IPS DF 19.7 (cell line): Measurements from ENCODE around the gene DLEC1.
"Not testable (repeated sequence)": the region's sequence is repeated elsewhere in the genome, so short reads cannot be mapped to it uniquely, and the experiment has no call there.

ENCODE experiments used
- DNase-seq: peaks from one replicate; pipeline ENCODE4 v3.0.0-alpha.2; 2013; ENCODE audit warnings: low read depth, low spot score

The DLEC1 gene

GRCh38 chr3:38120693-38121450 lies 81.9 kb downstream of the DLEC1 start:
- no peak for DNase-seq

- DNase-seq, result no peak
Observed at GRCh38 chr3:38121451-38121831, 82.4 kb downstream of the DLEC1 start.

- DNase-seq, result no peak
Observed at GRCh38 chr3:38121832-38122461, 82.9 kb downstream of the DLEC1 start.

GRCh38 chr3:38122712-38123290 lies 83.8 kb downstream of the DLEC1 start:
- DNase-seq, result no peak

DNA sequence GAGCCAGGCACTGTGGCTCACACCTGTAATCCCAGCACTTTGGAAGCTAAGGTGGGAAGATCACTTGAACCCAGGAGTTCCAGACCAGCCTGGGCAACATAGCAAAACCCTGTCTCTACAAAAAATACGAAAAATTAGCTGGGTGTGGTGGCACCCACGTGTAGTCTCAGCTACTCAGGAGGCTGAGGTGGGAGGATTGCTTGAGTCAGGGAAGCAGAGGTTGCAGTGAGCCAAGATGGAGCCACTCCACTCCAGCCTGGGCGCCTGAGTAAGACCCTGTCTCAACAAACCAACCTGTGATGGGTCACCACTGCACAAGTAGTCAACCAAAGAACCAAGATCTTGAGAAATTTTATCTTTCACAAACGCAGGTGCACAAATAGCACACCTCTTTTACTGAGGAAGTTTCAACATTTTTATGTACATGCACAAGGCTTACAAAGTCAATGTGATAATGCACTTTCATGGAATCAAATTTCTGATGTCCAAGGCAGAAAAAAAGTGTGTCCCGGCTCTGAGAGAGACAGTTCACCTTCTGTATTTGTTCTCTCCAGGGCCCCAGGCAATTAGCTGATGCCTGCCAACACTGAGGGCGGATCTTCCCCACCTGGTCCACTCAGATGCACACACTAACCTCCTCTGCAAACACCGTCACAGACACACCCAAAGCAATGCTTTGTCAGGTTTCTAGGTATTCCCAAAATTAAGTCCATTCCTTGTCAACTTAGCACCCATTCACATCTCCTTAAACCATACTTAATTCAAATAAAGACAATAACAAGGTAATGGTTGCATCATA lies 85.5 kb downstream of the DLEC1 start:
- DNase-seq, result no peak

GRCh38 chr3:38125305-38126120 lies 86.5 kb downstream of the DLEC1 start:
- no peak for DNase-seq

DNA sequence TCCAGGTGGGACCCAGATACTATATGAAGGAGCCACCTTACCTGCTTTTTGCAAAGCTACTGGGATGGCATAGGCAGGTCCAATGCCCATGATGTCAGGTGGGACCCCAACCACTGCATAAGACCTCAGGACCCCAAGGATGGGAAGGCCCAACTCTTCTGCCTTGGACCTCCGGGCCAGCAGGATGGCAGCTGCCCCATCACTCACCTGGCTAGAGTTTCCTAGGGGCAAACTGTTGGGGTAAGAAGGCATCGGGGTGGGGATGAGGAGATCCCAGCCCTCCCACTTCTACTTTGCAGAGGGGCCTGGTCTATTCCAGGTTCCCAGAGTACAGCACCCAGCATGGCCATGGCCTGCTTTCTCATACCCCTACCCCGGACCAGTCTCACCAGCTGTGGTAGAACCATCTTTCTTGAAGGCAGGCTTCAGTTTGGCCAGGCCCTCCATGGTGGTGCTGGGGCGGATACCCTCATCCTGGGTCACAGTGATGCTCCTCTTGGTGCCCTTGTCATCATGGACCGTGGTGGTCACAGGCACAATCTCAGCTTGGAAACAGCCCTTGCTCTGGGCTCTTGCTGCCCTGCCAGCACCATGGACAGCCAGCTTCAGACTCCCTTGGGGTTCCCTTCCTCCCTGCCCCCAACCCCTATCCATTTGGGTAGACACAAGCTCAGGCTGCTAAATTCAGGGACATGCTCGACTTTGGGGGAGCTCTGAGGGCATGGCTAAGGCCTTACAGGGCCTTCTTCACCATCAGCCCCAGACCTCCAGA lies 87.3 kb downstream of the DLEC1 start:
- no peak for DNase-seq

DNA sequence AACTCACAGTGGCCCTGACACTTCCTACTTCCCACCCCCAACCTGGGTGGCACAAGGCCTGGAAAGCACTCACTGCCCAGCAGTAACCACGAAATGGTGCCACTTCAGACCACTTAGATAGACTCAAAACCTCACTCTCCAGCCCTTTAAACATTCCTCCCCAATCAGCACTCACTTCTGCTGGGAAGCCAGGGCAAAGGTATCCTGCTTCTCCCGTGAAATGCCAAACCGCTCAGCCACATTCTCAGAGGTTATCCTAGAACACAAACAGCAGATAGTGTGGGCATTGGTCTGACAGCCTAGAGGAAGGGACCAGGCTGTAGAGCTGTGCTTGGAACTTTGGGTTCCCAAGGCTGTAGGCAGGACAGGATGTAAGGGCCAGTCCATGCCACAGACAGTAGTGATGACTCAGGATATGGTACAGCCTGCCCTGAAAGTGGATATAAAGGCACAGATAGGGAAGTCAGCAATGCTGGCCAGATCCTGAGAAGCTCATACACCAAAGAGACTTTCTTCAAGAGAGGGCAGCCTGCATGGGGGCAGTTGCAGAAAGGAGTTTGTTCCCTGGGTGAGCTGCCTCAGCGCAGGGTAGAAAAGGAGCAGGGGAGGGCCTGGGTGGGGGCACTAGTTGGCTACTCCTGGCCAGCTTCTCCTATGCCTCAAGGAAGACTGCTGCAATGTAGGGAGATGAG lies 88.7 kb downstream of the DLEC1 start:
- no peak for DNase-seq

DNA sequence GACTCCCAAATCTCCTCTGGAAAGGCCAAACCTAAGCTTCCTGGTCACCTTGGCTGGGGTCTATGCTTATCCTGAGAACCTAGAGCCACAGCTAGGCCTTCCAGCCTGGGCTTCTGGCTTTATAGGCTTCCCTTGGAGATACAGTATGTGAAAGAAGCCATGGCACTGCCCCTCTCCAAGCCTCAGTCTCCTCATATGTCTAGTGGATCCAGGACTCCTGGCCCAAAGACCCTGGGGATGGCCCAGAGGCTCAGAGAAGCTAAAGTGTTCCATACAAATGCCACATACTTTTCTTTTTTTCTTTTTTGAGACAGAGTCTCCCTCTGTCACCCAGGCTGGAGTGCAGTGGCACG lies 89.3 kb downstream of the DLEC1 start:
- no peak for DNase-seq

GRCh38 chr3:38129058-38129457 lies 90.0 kb downstream of the DLEC1 start:
- DNase-seq, result no peak

GRCh38 chr3:38130631-38131065 lies 91.6 kb downstream of the DLEC1 start:
- DNase-seq, result no peak

DNA sequence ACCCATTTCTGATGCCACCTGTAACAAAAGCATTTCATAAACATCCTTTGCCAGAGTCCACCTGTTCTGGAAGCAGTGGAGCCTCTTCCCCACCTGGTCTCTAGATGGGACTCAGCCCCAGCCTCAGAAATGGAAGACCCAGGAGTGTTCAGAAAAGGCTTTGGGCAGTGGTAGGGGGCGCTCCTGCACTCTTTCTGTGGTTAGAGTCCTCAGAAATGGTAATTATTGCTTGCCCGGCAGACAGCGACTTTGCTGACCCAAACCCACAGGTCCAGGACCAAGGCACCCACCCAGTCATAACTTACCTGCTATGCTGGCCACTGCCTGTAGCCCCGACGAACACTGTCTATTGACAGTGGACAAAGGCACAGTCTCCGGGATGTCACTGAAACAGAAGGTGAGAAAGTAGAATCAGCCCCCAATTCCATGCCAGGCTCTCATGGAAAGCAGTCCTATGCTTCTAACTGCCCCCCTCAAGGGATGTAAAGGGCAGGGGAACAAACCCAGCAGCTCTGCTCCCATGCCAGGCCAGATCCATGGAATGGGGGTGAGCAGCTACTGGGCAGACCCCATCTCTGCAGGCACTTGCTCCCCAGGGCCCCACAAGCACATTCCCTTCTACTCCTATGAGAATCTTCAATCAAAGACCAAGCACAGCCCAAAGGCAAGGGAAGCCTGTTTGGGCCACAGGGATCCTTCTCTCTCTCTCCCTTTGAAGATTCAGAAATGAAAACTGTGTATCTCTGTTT lies 92.8 kb downstream of the DLEC1 start:
- no peak for DNase-seq

GRCh38 chr3:38133209-38133556 lies 94.2 kb downstream of the DLEC1 start:
- DNase-seq, result no peak

DNA sequence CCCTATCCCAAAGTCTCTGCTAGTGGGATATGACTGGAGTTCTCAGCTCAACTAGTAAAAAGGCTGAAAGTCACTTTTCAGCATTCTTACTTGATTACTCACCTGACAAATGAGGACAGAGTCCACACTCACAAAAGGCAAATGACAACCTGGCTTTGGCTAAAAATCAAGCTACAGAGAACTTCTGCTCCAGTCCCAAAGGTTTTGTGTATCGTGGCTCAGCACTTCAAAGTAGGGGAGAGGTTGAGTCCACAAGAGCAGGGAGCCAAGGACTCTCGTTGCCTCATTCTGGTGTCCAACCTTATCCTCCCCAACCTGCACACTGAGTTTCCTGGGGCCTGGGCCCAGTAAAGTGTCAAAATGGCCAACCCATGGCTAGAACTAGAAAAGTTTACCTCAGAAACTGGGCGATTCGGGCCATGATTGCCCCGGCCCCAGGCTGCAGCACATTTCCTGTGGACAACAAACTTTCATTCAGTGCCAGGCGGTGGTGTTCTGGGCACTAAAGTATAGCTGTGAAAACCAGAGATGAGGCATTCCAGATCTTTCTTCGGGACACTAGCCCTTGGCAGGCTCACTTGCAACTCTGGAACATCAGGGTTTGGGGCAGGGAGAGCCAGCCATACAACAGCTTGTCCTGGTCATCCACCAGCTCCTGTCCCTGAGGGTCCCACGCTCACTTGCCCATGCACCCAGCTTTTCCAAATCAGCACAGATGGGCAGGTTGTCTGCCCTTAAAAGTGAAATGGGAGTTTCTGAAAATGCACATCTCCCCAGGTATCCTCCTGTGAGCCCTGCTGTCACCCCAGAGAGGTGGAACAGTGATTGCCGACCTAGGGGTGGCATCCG lies 94.8 kb downstream of the DLEC1 start:
- DNase-seq, result no peak

- DNase-seq, result not testable (repeated sequence)
Observed at GRCh38 chr3:38134517-38135143, 95.6 kb downstream of the DLEC1 start.

GRCh38 chr3:38135621-38136277 lies 96.7 kb downstream of the DLEC1 start:
- DNase-seq, result not testable (repeated sequence)

- DNase-seq, result no peak
Observed at GRCh38 chr3:38136393-38136776, 97.4 kb downstream of the DLEC1 start.
